ENCODE results near the gene C1QL1.
A peak's percentile ranks its signal among the peaks of the same experiment; 100 is the strongest.
"Not testable (repeated sequence)": the region's sequence is repeated elsewhere in the genome, so short reads cannot be mapped to it uniquely, and the experiment has no call there.

C1QL1 gene

DNA sequence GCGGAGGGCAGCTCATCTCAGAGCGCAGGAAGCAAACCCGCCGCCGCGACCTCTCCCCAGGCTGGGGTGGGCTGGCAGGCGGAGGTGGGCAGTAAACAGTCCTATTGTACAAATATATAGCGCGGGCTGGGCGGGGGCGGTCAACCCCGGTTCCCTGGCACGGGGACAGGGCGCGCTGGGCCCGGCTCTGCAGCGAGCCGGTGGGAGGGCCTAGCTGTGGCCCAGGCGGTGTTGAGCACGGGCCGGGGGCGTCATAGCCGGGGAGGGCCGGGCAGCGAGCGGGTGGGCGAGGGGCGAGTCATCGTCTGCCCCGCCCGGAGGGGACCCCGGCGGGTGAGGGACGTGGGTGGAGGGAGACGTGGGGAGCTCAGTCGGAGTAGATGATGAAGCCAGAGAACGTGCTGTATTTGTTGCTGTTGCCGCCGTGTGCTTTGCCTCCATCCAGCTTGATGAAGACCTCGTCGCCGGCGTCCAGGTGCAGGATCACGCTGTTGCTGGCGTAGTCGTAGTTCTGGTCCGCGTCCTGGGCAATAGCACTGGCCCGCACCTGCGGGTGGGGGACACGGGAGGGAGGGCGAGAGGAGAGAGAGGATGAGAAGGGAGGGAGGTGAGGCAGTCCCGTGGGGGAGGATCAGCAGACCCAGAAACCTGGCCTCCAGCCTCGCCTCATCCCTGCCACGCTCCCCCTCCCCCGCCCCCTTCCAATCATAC, 8.1 kb downstream of the C1QL1 start:
- DNase-seq = no peak

DNA sequence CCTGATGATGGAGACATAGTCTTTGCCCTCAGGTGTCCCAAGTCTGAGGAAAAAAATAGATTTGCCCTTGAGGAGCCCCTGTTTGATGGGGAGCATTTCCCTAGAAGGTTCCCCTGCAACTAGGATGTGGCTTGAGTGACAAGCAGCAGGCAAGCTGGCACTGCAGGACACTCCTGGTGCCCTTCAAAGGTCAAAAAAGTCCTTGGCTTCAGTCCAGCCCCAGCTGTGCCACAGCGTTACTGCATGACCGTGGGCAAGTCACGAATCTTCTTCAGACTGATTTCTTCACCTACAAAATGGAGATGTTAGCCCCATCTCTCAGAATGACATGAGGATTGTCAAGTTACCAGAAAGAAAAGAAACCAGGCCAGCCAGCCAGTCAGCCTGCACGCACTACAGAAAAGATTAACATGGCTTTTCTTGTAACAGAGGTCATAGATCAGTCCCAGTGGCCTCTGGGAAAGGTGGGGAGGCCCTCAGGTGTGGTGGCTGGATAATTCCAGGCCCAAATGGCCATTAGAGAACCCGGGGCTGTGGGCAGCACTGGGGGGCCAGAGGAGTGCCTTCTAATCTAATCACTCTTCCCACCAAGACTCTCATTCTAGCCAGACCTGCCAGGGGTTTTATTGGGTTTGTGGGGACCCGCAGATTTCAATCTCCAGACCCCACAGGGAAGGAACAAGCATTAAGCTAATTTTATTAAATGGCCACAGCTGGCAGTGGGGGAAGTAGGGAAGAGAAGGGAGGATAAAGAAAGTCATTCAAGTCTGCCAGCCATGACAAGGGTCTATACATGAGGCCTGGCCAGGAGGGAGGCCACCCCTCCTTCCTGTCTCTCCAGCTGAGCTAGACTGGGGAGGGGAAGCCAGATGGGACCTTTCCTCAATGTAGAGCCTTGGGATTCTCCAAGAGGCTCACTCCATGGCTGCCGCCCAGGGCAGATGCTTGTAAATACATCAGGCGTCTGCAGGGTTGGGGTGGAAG, 10.8 kb downstream of the C1QL1 start:
- DNase-seq = no peak

- DNase-seq = no peak
These were observed 12.3 kb downstream of the C1QL1 start for GRCh38 chr17:44955674-44956425.

GRCh38 chr17:44952946-44953475, 15.1 kb downstream of the C1QL1 start:
- DNase-seq = no peak

DNA sequence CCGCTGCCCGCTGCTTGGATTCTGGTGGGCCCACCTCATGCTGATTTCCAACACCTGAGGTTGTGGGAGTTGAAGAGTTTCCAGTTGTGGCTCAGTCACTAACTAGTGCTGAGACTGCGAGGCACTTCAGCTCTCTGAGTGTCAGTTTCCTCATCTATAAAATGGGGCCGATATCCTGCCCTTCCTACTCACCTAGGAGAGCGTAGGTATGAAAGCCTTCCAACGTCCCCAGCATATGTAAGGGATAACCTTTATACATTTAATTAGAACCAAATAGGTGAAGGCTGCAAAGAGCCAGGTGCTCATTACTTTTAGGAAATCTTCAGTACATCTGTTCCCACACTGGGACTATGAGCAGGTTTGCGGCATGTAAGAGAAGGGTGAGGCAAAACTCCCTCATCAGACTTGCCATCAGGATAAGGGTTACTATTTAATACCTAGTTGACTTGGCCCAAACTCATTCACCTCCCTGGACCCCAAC, 19.7 kb downstream of the C1QL1 start:
- no peak for DNase-seq

DNA sequence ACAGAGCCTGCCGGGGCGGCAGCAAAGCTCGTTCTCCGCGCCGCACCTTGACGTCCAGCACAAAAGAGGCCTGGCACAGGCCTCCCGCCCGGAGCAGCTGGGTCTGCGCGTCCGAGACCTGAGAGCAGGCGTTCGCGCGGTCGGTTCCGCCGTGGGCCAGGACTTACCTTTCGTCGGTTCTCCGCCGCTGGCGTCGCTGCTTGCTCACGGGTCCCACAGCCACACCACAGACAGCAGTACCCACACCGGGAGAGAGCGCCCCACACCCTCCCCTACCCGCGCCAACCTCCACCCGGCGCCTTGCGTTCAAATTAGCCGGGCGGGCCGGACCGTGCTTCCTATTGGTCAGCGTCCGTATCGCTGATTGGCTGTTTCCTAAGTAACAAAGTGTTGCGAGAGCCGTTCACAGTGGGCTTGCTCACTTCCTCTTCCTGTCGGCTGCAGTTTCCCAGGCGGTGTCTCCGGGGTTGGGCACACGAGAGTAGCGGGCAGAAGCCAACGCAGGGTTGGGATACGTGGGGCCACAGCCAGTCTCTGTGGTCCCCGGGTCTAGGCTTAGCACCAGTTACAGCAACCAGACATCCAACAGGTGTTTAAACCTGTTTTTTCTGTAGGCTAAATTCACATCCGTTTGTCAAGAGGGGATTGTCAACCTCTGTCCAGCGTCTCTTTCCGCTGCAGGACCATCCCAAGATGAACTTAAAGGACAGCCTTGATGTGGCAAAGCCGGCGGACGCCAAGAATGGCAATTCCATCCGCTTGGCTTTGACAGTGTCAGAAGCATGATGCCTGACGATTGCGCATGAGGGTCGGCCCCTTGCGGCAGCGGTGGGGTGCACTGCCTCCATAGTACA, 20.4 kb downstream of the C1QL1 start, which contains the start of gene KIF18B:
Gene KIF18B (minus strand): TSS at position 313 of the 854 bp plus-strand sequence. CDS start 11,429 bp downstream, outside the sequence.
- peak; percentile 88 for DNase-seq

DNA sequence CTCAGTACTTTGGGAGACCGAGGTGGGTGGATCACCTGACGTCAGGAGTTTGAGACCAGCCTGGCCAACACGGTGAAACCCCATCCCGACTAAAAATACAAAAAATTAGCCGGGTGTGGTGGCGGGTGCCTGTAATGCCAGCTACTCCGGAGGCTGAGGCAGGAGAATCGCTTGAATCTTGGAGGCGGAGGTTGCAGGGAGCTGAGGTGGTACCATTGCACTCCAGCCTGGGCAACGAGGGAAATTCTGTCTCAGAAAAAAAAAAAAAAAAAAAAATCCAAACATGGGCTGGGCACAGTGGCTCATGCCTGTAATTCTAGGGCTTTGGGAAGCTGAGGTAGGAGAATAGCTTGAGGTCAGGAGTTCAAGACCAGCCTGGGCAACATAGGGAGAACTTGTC, 22.5 kb downstream of the C1QL1 start:
- not testable (repeated sequence) for DNase-seq

GRCh38 chr17:44942456-44942855, 25.6 kb downstream of the C1QL1 start:
- DNase-seq = no peak

GRCh38 chr17:44941712-44942331, 26.3 kb downstream of the C1QL1 start:
- no peak for DNase-seq

- DNase-seq = no peak
These were observed 27.3 kb downstream of the C1QL1 start for GRCh38 chr17:44940768-44941167.

- no peak for DNase-seq
These were observed 27.8 kb downstream of the C1QL1 start for GRCh38 chr17:44940317-44940716.

DNA sequence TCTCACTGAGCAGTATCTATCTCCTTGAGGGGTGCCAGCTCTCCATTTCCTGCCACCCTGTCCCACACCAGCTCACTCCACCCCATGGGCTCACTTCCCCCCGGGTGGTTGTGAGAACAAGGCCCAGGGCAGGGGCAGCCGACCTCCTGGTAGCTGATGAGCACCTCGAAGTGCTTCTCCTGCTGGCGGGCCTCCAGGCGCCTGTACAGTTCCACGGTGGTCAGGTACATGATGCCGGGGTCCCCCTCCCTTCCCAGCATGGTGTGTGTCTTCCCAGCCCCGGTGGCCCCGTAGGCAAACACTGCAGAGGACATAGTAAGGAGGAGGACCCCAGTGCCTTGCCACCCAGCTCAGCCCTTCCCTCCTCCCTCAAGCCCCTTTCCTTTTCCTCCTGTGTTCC, 33.0 kb downstream of the C1QL1 start:
- DNase-seq = no peak

GRCh38 chr17:44934745-44935105, 33.4 kb downstream of the C1QL1 start:
- DNase-seq = no peak

DNA sequence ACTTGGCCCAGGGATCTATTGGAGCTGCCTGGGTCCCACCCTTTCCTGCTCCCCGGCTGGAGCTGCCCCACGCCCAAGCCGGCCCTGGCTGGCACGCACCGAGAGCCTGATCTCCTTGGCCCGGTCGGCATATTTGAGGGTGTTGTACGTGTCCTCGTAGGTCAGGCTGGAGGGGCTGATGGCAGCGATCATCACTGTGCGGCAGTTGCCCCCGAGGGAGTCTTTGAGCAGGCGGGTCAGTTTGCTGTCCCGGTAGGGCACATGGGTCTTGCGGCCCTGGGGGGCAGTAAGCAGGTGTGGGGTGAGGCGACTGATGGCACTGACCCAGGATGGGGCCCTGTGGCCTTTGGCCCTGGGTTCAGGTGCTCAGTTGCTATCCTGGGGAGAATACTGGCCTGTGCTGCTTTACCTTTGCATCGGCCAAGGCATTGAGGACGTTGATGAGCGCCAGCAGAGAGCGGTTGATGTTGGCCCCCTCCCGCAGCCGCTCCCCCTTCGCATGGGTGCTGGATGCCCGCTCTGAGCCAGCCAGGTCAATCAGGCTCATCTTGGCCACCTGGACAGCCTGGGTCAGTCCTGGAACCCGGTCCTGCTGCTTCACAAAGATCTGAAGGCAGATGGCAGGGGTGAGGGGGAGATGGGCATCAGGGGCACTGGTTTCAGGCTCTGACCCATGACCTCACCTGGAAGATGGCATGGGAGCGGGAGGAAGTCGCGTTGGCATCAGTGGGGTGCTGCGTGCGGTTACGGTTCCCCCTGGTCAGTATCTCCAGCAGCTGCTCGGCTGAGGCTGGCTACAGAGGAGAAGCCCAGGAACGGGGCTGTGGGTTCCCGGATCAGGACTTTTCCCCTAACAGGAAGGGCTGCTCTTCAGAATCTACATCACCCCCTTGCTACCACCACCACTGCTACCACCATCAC, 34.0 kb downstream of the C1QL1 start:
- no peak for DNase-seq

DNA sequence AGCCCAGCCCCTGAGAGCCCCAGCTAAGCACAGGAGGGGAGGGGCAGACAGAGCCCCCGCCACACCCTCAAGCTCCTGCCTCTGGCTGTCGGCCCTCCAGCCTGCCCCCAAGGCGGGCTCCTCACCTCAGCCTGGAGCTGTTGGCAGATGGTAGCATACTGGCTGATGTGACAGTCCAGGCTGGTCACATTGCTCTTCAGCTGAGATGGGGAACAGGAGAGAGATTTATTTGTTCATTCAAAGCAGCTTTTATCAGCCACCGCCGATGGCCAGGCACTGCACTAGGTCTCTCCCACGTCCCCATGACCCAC, 35.4 kb downstream of the C1QL1 start:
- DNase-seq = no peak

DNA sequence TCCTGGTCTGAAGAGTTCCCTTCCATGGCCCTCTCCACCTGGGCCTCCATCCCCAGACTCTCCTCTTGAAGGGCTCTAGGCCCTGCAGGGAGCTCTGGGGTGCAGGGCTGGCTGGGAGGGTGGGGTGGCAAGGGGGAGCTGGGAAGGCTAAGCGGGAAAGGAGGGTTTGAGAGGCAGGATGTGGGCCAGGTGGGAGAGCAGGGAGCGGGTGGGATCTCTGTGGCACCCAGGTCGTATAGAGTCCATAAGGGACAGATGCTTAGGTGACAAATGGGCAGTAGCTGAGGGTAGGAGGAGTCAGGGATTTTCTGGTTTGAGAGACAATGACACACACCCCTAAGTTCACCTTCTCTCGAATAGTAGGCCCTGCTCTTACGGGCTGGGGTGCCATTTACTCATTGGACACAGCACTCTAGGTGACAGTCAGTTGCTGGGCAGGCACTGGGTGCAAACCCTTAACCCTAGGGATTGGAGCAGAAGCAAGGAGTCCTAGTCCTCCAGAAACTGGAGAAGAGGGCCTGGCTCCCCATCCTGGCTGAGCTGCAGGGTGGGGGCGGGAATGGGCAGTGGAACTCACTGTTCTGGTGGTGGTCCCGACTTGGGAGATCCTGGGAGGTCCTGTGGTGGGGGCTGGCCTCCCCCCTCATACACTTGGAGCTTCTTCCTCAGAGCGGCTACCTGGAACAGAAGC, 35.9 kb downstream of the C1QL1 start:
- DNase-seq = no peak

DNA sequence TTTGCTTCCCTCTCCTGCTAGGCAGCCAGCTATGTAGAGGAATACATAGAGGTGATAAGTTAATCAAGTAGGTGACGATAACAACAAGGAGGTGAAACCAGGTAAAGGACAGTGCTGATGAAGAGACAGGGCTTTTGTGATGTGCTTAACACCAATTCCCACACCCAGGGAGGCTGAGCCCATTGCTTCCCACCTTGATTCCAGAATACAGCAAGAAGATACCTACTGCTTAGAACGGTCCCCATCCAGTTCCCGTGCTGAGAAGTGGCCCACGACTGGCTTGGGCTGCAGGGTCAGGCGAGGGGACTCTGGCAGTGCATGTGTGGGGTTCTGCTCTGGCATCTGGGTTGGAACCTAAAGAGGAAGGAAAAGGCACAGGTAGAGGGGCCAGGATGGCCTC, 36.7 kb downstream of the C1QL1 start:
- no peak for DNase-seq

DNA sequence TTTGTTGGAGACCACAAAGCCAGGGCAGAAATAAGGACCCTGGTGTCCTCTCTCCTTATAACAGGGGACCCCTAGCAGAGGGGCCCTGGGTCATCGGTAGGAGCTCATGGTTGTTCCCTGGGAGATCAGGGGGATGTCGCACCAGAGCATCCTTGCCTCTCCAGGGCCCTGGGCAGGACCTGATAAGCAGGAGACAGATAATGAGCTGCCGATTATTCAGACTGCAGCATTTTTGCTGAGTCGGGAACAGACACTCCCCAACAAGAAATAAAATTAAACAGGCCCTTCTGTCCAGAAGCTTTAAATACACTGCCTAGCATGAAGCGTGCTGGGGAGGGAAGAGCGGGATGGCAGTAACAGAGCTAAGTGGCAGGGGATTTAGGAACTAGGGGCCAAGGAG, 37.4 kb downstream of the C1QL1 start:
- no peak for DNase-seq

GRCh38 chr17:44928950-44929720, 39.0 kb downstream of the C1QL1 start:
- no peak for DNase-seq
